Activated naive CD4-positive, alpha-beta T cell (primary cell): ENCODE measurements around the gene KRT6B.

ENCODE experiments used
- DNase-seq, 4 experiments: peaks; one replicate each; lab custom pipeline; 2025; lab: John Stamatoyannopoulos, UW

KRT6B gene

GRCh38 chr12:52436000-52436827 lies 15.7 kb downstream of the KRT6B start:
- DNase-seq, result no peak

DNA sequence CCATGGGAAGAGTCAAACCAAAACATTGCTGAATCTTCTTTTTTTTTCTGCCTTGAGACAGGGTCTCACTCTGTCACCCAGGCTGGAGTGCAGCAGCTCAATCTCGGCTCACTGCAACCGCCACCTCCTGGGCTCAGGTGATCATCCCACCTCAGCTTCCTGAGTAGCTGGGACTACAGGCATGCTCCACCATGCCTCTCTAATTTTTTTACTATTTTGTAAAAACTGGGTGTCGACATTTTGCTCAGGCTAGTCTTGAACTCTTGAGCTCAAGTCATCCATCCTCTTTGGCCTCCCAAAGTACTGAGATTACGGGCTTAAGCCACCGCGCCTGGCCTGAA lies 16.3 kb downstream of the KRT6B start:
- DNase-seq, result no peak

DNA sequence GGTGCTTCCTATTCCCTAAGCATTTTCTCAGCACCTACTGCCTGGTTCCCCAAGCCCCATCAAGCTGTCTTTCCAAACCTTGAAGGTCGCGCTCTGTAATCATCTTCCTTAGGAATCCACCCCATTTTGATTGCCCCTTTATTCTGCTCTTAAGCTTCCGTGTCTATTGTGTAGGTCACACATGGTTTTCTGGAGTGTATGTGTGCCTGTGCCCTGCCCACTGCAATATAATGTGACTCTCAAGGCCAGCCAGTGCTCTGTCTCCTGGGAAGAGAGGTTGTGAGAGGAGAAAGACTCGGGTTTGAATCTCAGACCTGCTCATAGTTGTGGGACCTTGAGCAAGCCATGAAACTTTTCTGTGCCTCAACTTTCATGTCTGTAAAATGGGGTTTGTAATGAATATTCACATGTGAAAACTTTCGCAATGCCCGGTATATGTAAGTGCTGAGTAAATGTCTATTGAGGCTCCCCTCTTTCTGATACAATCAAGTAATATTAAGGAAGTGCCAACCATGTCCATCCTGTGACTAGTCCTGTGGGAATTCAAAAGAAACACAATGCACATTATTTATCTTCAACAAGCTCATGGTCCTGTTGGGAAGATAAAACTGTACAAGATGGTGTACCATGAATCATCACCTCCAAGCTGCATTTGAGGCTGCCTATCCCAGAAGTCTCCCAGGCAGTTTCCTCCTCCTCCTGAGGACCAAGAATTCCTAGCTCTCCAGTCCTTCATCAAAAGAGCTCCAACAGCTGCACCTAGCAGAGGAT lies 17.0 kb downstream of the KRT6B start:
- no peak for DNase-seq

DNA sequence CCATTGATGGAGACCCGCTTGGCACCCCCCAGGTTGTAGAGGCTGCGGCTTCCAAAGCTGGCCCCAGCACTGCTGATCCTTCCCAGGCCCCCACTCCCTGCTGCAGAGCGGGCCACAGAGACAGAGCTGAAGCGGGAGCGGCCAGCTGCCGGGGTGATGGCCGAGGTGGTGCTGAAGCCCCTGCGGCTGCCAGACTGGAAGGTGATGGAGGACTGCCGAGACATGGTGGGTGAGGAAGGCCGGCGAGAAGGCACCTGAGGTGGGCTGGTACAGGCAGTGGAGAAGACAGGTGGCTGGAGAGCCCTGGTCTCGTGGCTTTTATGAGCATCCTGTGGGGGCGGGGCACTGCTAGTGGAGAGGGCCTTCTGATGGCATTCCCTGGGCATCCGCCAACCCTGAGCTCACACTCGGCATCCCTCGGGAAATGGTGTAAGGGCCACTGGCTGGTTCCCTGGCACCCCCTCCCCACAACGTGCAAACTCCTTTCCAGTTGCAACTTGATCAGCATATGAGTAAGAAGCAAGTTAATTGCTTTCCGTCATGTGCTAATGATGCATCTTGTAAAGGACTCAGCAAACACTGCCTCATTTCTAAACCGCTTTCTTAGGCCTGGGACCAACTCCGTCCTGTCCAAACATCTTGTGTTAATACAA lies 17.7 kb downstream of the KRT6B start, which contains the start of gene KRT75:
Gene KRT75 (minus strand): TSS at position 291 of the 653 bp plus-strand sequence. CDS start 67 bp downstream, at position 224.
- no peak for DNase-seq

DNA sequence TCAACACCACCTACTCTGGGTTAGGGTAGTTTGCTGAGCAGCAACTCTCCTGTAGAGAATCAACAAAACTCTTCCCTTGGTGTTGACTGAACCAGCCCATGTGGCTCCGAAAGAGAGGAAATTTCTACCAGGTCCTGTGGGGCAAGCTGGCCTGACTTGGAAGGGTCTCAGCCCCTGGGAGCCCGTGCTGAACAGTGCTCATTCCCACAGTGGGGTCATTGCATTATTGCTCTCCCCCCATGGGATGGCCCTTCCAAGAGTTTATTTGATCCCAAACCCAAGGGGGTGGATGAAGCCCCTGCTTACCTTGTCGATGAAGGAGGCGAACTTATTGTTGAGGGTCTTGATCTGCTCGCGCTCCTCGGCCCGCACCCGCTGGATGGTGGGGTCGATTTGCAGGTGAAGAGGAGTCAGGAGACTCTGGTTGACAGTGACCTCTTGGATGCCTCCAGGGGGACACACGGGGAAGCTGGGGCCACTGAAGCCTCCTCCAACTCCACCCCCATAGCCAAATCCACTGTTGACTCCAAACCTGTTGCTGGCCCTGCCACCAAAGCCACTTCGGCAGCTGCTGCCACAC lies 18.4 kb downstream of the KRT6B start:
- no peak for DNase-seq

- DNase-seq, result no peak
These were observed 19.3 kb downstream of the KRT6B start for GRCh38 chr12:52432559-52433207.

DNA sequence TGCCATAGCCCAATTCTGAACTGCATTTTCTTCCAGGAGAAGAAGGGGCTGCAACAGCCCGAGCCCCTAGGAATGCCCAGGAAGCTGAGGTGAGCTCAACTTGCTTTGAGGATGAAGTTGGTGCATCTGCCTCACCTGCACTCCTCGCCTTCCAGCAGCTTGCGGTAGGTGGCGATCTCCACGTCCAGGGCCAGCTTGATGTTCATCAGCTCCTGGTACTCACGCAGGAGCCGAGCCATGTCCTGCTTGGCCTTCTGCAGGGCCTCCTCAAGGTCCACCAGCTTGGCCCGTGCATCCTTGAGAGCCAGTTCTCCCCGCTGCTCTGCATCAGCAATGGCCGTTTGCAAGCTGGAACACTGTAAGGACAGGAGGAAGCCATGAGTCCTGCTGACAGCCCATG lies 23.8 kb downstream of the KRT6B start:
- DNase-seq, result no peak

- DNase-seq, result no peak
These were observed 24.9 kb downstream of the KRT6B start for GRCh38 chr12:52427083-52427482.

DNA sequence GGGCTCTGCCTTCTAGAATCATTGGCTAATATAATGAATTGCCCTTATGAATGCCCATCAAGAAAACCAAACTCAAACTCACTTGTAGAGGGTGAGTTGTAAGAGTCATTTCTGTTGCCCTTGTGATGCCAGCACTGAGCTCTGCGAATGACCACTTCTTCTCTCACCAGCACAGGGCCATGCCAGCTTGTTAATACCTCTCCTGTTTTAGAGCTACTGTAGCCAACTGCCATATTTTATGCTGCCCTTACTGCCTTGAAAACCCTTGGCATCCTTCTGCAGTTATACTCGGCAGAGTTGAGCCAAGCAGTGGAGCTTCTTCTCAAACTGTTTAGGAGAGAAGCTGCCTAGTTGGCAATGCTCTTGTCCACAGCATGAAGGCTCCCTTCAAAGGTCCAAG lies 25.9 kb downstream of the KRT6B start:
- DNase-seq, result no peak

GRCh38 chr12:52425466-52425865 lies 26.5 kb downstream of the KRT6B start:
- no peak for DNase-seq

DNA sequence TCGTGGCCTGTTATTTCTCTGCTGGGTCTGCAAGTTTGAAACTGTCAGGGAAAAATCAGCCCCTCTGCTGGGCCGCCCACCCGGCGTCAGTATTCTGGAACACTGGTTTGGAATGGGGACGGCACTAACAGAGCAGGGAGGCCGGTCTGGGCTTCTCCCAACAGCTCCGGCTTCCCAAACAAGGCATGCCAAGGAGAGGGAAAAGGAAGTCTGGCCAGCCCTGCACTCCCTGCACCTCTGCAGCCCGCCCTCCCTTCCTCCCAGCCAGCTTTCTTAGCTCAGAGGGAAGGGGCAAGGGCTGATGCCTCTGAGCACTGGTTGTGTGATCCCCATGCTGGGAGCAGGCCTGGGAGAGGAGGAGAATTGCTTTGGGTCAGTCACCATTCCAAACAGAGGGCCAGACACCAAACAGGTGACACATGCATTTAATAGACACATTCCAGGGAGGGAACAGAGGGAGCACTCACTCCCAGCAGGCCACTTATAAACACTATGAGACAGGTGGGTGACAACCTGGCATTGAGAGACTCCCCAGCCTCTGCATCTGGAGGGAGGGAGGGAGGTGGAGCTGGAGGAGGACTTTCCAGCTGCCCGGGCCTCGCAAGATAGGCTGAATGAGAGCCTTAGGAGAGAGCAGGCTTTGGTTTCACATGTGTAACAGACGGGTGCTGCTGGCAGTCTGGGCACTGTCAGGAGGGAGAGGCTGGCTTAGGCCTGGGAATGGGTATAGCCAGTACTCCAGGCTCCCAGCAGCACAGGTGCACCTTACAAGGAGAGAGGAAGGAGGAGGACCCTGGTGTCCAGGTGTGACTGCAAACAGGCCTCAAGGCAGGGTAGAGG lies 28.1 kb downstream of the KRT6B start:
- DNase-seq, result no peak

GRCh38 chr12:52423035-52423434 lies 28.9 kb downstream of the KRT6B start:
- no peak for DNase-seq

DNA sequence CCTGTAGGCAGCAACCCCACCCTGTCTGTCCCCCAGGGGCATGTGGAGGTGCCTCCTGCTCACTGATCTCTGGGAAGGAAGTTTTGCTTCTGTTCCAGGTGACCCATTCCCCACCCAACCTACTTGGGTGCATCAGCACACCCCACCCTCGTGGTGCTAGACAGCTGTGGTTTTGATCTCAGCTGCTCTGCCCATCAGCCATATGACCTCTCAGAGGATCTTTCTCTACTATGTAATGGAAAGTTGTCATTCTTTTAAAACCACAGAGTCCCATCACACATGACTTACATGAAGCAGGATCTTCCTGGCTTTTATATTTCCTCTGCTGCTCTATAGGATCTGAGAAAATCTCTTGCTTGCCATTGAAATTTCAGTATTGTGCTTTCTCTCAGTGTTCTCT lies 32.3 kb downstream of the KRT6B start:
- DNase-seq, result no peak

DNA sequence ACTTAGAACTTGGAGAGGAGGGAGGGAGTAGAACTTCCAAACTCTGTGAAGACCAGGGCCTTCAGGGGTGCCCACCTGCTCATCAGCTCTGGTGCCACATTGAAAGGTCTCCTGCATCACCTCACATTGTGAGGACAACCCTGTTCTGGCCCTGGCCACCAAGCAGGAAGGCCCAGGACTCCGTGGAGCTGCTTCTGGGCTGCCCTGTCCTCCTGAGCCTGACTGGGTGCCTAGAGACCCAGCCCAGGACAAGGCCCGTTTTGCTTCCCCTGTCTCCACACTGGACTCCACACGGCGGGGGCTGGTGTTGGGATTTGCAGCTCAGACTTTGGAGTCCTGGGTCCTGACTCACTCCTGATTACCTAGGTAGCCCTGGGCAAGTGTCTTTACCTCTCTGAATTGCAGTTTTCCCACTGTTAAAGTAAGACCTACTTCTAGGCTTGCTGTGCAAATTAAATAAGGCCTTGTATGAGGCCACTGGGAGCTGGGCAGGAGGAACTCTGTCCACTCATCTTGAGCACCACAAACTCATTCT lies 33.3 kb downstream of the KRT6B start:
- DNase-seq, result no peak

- DNase-seq, result no peak
These were observed 34.2 kb downstream of the KRT6B start for GRCh38 chr12:52417740-52418139.

- no peak for DNase-seq
These were observed 35.2 kb downstream of the KRT6B start for GRCh38 chr12:52416795-52417194.

- DNase-seq, result no peak
These were observed 35.8 kb downstream of the KRT6B start for GRCh38 chr12:52415870-52416750.

GRCh38 chr12:52414936-52415335 lies 37.0 kb downstream of the KRT6B start:
- no peak for DNase-seq

DNA sequence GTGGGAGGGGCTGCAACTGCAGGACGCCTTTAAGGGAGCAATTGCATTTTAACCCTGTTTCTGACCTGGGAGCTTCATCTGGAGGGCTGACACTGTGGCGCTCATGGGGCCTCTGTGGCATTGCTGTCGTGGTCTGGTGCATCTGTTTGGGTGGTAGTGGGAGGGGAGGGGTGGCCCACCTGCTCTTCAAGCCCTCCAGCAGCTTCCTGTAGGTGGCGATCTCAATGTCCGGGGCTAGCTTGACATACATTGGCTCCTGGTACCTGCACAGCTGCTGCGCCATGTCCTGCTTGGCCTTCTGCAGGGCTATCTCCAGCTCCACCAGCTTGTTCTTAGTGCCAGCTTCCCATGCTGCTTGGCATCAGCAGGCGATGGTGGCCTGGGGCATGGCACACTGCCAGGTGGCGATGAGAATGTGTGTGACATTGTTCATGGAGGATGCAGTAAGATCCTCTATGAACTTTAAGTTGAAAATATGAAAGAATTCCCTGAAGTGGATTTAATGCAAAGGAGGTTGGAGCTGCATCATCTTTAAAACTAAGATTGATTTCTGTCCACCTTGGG lies 38.1 kb downstream of the KRT6B start:
- DNase-seq, result no peak
